HG02981 (cell line): ENCODE measurements around the gene LMOD1.

Experiments
- ATAC-seq: cut with Tn5 transposase; IDR thresholded peaks from one replicate; pipeline ENCODE4 v1.9.1; 2021; ENCODE audit warnings: mild to moderate bottlenecking, moderate library complexity; ENCODE audit not compliant: unreplicated experiment

LMOD1 gene

GRCh38 chr1:201895120-201895665, 51.2 kb downstream of the LMOD1 start:
- no peak for ATAC-seq

GRCh38 chr1:201894343-201895119, 51.8 kb downstream of the LMOD1 start:
- no peak for ATAC-seq

DNA sequence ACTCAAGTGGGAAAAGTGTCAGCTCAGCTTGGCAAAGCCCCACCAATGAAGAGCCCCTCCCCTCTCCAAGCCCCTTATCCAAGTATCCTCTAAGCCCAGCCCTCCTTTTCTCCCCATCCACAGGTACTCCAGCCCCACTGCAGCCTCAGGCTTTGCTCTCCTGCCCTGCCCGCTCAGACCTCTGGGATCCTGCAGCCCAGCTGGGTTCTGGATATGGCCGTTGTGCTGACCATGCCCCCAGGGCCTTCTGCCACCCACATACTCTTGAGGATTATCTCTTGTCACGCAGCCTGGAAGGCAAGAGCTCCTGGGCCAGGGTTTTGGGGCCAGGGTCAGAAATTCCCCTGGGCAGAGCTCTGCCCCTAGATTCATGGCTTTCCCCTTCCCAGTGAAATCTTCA, 52.9 kb downstream of the LMOD1 start:
- ATAC-seq = no peak

GRCh38 chr1:201892211-201892610, 54.1 kb downstream of the LMOD1 start:
- no peak for ATAC-seq

- no peak for ATAC-seq
Measured at GRCh38 chr1:201891451-201892045, 54.8 kb downstream of the LMOD1 start.

- ATAC-seq = no peak
Measured at GRCh38 chr1:201890806-201891450, 55.4 kb downstream of the LMOD1 start.

DNA sequence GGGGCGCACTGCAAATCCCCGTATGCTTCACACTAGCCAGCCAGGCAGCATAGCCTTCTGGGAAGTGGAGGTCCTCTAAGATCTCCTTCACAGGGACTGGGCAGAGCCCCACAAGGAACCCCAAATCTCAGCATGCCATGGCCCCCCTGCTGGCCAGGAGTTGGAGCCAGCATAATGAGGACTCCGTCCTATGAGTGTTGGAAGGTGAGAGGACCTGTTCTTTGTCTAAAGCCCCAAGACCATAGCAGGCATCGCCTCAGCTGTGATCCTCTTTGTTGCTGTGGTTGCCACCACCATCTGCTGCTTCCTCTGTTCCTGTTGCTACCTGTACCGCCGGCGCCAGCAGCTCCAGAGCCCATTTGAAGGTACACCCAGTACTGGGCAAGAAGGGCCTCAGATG, 56.1 kb downstream of the LMOD1 start:
- no peak for ATAC-seq

GRCh38 chr1:201889090-201889968, 57.0 kb downstream of the LMOD1 start:
- ATAC-seq = no peak

GRCh38 chr1:201888282-201889089, 57.9 kb downstream of the LMOD1 start, which contains the start of gene SHISA4:
Gene SHISA4, plus strand, starts transcription at chr1:201888898. Its CDS starts 97 bp downstream, at chr1:201888995.
- no peak for ATAC-seq

GRCh38 chr1:201887116-201887866, 59.1 kb downstream of the LMOD1 start:
- no peak for ATAC-seq

GRCh38 chr1:201886103-201886885, 60.1 kb downstream of the LMOD1 start:
- ATAC-seq = no peak

- no peak for ATAC-seq
Measured at GRCh38 chr1:201885531-201886075, 60.7 kb downstream of the LMOD1 start.

DNA sequence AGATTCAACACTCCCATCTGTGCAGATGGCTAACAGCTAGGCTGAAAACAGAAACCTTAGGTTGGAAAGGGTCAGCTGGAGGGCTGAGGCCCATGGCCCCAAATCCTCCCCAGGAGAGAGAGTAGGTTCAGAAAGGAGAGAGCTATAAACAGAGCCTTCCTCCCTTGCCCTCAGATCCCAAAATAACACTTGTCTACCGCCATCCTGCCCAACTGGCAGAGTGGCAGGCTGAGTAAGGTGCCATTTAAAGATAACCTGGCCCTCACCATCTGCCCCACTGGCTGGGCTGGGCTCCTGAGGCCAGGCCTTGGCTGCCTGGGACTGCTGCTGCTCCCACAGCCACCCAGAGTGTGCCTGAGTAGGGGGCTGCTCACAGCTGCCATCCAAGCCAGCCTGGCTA, 61.9 kb downstream of the LMOD1 start:
- ATAC-seq = no peak

- ATAC-seq = no peak
Measured at GRCh38 chr1:201883786-201884185, 62.6 kb downstream of the LMOD1 start.

DNA sequence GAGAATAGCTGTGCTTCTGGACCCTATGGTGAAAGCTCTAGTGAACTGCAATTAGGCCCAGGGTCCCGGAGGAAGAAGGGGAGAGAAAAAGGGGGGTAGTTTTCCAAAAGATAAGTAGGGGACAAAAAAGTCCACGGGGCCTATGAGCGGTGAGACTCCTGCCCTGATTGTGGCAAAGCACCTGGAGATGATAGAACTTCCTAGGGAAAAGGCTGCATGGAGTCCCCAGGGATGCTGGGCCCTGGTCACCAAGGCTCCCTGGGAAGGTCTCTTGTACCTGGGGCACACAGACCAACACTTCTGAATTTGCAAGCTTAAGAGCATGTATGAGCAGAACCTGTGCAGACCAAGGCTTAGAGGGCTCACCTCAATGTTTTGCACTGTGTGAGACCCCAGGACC, 63.1 kb downstream of the LMOD1 start:
- ATAC-seq = no peak

GRCh38 chr1:201882665-201883132, 63.6 kb downstream of the LMOD1 start:
- ATAC-seq = peak; percentile 69

DNA sequence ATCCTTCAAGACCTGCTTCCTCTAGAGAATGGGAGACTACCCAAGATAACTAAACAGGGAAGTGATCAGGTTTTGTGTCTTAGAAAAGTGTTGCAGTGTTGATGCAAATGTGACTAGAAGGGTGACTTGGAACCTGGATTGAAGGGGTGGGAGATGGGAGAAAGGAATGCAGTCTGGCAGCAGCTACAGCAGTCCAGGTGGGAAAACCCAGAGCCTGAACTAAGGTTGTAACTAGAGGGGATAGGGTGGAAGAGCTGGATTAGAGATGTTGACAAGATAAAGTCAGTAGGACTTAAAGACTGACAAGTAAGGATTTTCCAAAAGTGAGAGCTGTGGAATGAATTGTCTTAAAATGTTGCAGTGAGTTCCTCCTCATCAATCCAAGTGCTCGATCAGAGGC, 64.7 kb downstream of the LMOD1 start:
- ATAC-seq = no peak
